K562 (cell line): ENCODE measurements around the gene MCC. TPM values are rescaled to one million over a fixed set of nuclear protein-coding genes. Genes with fewer than 3 reads are reported as not detected.

Source experiments
- ATAC-seq: fragments of 200-7000 bp; cut with Tn5 transposase; 3 replicates; pipeline ENCODE4 v1.9.1; 2020; ENCODE audit warnings: moderate library complexity
- BruUV-seq: library from RNA; stranded (reverse); fragments of 400-500 nt; replicated peaks from 2 replicates; lab custom pipeline; 2021; lab: Mats Ljungman, UMichigan
- CTCF ChIA-PET: fragments of 300-600 bp; formaldehyde crosslinking; extraction: SDS; loops from one replicate; lab custom pipeline; 2021; ENCODE audit warnings: low intra/inter-chr PET ratio; lab: Yijun Ruan, JAX
- POLR2A ChIA-PET: fragments of 300-600, 350-650 bp; sonication (Branson Sonifier 250); formaldehyde crosslinking; extraction: SDS; loops from one replicate; lab custom pipeline; 2021; ENCODE audit warnings: antibody characterized with exemption, inconsistent platforms; lab: Yijun Ruan, JAX
- DNase-seq, 4 experiments: peaks; one replicate each; pipeline versions ENCODE4 v3.0.0 to v3.0.0-alpha.2; 2011 to 2018; ENCODE audit warnings: low spot score in 3 of 4, mixed read lengths in 3 of 4; ENCODE audit errors: extremely low read depth in 1 of 4
- FAIRE-seq: peaks from 2 replicates; lab custom pipeline; 2011; peaks lifted over from hg19 to GRCh38; lab: Jason Lieb, UNC
- H2AFZ ChIP-seq: 2 replicates; pipeline ENCODE4 v1.6.0; 2011; ENCODE audit warnings: low read depth, low read length, control low read depth, inconsistent platforms
- H3K27ac ChIP-seq: fragments of 200-600 bp; 3 replicates; pipeline ENCODE4 v1.8.0; 2011; ENCODE audit warnings: low read depth, mild to moderate bottlenecking, control low read depth, inconsistent platforms, low read length, moderate library complexity, mixed read lengths; ENCODE audit errors: extremely low read depth
- H3K27me3 ChIP-seq, 2 experiments: fragments of 300-600 bp in 1 of 2; 2 replicates in 1 of 2; 3 replicates in 1 of 2; pipeline versions ENCODE4 v1.6.0 to v1.8.0; 2011; ENCODE audit warnings: inconsistent platforms in 2 of 2, low read length in 2 of 2, mild to moderate bottlenecking in 1 of 2, mixed read lengths in 1 of 2, moderate library complexity in 1 of 2; ENCODE audit not compliant: control insufficient read depth in 2 of 2, insufficient read depth in 2 of 2
- H3K36me3 ChIP-seq: fragments of 300-600 bp; 3 replicates; pipeline ENCODE4 v1.8.0; 2011; ENCODE audit warnings: mild to moderate bottlenecking, low read length, inconsistent platforms; ENCODE audit not compliant: control insufficient read depth, insufficient read depth
- H3K4me1 ChIP-seq, 2 experiments: fragments of 200-600 bp in 1 of 2; replicated peaks in 1 of 2; 2 replicates in 1 of 2; 3 replicates in 1 of 2; pipeline versions ENCODE4 v1.5.1 to v1.8.0; 2011; ENCODE audit warnings: inconsistent platforms in 2 of 2, low read length in 2 of 2, mild to moderate bottlenecking in 1 of 2, mixed read lengths in 1 of 2, moderate library complexity in 1 of 2; ENCODE audit not compliant: control insufficient read depth in 2 of 2, insufficient read depth in 2 of 2
- H3K4me2 ChIP-seq: 2 replicates; pipeline ENCODE4 v1.6.1; 2011; ENCODE audit warnings: low read length, control low read depth, inconsistent platforms, mixed read lengths; ENCODE audit not compliant: insufficient read depth
- H3K4me3 ChIP-seq: fragments of 200-600 bp; sonication (generic), shearing (Covaris generic); 2 replicates; pipeline ENCODE4 v1.5.1; 2016; ENCODE audit warnings: control low read depth, inconsistent platforms
- H3K79me2 ChIP-seq: fragments of 200-600 bp; 3 replicates; pipeline ENCODE4 v1.8.0; 2011; ENCODE audit warnings: low read length, inconsistent platforms; ENCODE audit not compliant: control insufficient read depth, insufficient read depth
- H3K9ac ChIP-seq, 2 experiments: 2 replicates each; pipeline versions ENCODE4 v1.6.0 to v1.6.1; 2011; ENCODE audit warnings: low read depth in 2 of 2, low read length in 2 of 2, control low read depth in 1 of 2, inconsistent platforms in 1 of 2, mild to moderate bottlenecking in 1 of 2, mixed read lengths in 1 of 2; ENCODE audit not compliant: insufficient read depth in 1 of 2
- H3K9me1 ChIP-seq: one replicate; pipeline ENCODE4 v1.6.0; 2011; ENCODE audit warnings: inconsistent platforms, mild to moderate bottlenecking, low read length, moderate library complexity; ENCODE audit not compliant: control insufficient read depth, insufficient read depth
- H3K9me3 ChIP-seq: replicated peaks from 2 replicates; pipeline ENCODE4 v1.5.1; 2011; ENCODE audit warnings: low read depth, low read length, inconsistent platforms; ENCODE audit not compliant: control insufficient read depth, insufficient read depth
- H4K20me1 ChIP-seq: replicated peaks from 2 replicates; pipeline ENCODE4 v1.6.1; 2011; ENCODE audit warnings: low read length, inconsistent platforms, mixed read lengths; ENCODE audit not compliant: control insufficient read depth, insufficient read depth
- CREB3 ChIP-seq: fragments of 450-650 bp; conservative IDR thresholded peaks from 2 replicates; pipeline ENCODE4 v1.6.1; 2016; ENCODE audit warnings: missing genetic modification characterization, low read depth, mild to moderate bottlenecking, missing compliant biosample characterization, moderate library complexity
- ELF4 ChIP-seq: fragments of 450-650 bp; formaldehyde crosslinking; IDR thresholded peaks from 2 replicates; pipeline ENCODE4 v1.4.0; 2022; ENCODE audit warnings: missing genetic modification characterization
- FOXK2 ChIP-seq, 2 experiments: fragments of 450-650 bp; IDR thresholded peaks in 1 of 2; conservative IDR thresholded peaks in 1 of 2; 2 replicates each; pipeline ENCODE4 v1.6.1; 2016; ENCODE audit warnings: low read depth in 2 of 2, mild to moderate bottlenecking in 1 of 2
- MYC ChIP-seq, 2 experiments: fragments of 250-450 bp in 1 of 2; sonication (Bioruptor Pico) in 1 of 2; IDR thresholded peaks; 2 replicates each; pipeline versions ENCODE4 v1.5.1 to v1.6.1; 2012 to 2021; ENCODE audit warnings: low read depth in 2 of 2, borderline replicate concordance in 1 of 2, improper control_type of control experiment in 1 of 2, low read length in 1 of 2, mild to moderate bottlenecking in 1 of 2, moderate library complexity in 1 of 2
- NCOA6 ChIP-seq: fragments of 450-650 bp; IDR thresholded peaks from 2 replicates; pipeline ENCODE4 v1.6.1; 2017; ENCODE audit warnings: mild to moderate bottlenecking
- ZNF518B ChIP-seq: fragments of 250-450 bp; sonication (Bioruptor Pico); IDR thresholded peaks from 2 replicates; pipeline ENCODE4 v1.5.0; 2021; ENCODE audit warnings: mild to moderate bottlenecking, moderate library complexity
- WGBS: fragments of 100-300 bp; shearing (Covaris generic); methylation state at CpG from one replicate; pipeline ENCODE4 v1.1.6; 2016; ENCODE audit warnings: low coverage, mixed read lengths; ENCODE audit not compliant: insufficient coverage; ENCODE audit errors: missing lambda C conversion rate; 5-methylcytosine and 5-hydroxymethylcytosine counted together
- in situ Hi-C: fragments of 300-500 bp; cut with MboI; formaldehyde crosslinking; loops from 4 replicates; pipeline ENCODE4 v1.15.0; 2018; ENCODE audit warnings: inconsistent platforms, mixed read lengths
- intact Hi-C: fragments of 100-400 bp; cut with micrococcal nuclease; formaldehyde crosslinking; loops from 2 replicates; pipeline ENCODE4 v1.14.2; 2022
- polyA plus RNA-seq, 8 experiments: library from polyadenylated mRNA; depleted of rRNA in 4 of 8; stranded (reverse) in 5 of 8; unstranded in 3 of 8; fragments of >200 nt; fragmentation: Nextera tagmentation in 2 of 8; fragmentation: Illumina TruSeq in 1 of 8; extraction: Ambion mirVana in 2 of 8; extraction: Trizol in 1 of 8; gene quantifications; 2 replicates each; pipeline versions ENCODE4 v1.2.1 to v1.2.3, GENCODE V29; 2011 to 2014; ENCODE audit warnings: inconsistent platforms in 1 of 8, missing spikeins in 1 of 8
- total RNA-seq, 7 experiments: library from RNA; depleted of rRNA in 6 of 7; stranded (reverse); fragments of >200 nt in 6 of 7; fragmentation: Illumina TruSeq in 2 of 7; extraction: Trizol in 2 of 7; gene quantifications; 2 replicates each; pipeline versions ENCODE4 v1.2.1 to v1.2.3, GENCODE V29; 2011 to 2021; ENCODE audit warnings: low replicate concordance in 1 of 7
- TF ChIP-seq, protein P1 (sequence below): fragments of 450-650 bp; IDR thresholded peaks from 2 replicates; pipeline ENCODE4 v1.6.1; 2016; ENCODE audit warnings: mild to moderate bottlenecking
- TF ChIP-seq, protein P2 (sequence below): fragments of 450-650 bp; IDR thresholded peaks from 2 replicates; pipeline ENCODE4 v1.6.1; 2016; ENCODE audit warnings: borderline replicate concordance

MCC gene
- total and polyA plus RNA-seq, 9 of the 15 experiments (the other 6 are each of a cell fraction or from before 2014, with no cell fraction given): 0.04 to 0.24 (median 0.06) TPM; not detected in 1

DNA sequence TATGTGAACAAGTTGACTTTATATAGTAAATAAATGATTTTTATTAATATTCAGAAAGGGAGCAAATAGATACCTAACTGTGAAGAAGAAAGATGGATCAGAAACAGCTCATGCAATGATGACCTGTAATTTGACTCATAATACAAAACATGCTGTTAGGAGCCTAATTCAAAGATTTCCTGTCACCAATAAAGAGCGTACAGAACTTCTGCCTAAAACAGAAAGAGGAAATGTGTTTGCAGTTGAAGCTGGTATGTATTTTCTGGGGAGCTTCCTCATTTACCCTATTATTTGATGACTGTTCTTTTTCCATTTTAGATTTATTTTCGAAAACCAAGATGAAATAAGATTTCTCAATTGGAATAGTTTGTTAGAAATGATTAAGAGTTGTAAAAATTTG lies 36.7 kb upstream of the MCC start:
- no peak for FAIRE-seq
- Histone ChIP-seq H3K27me3 (no peaks in the 10 kb centered on the region), H3K4me3 (no peak overlapping the region), H3K4me1 (no peaks in the 10 kb centered on the region), H4K20me1 (no peaks in the 10 kb centered on the region), H3K4me2 (no peak overlapping the region), H2AFZ (no peak overlapping the region), H3K9me3 (no peaks in the 10 kb centered on the region), H3K9me1 (no peaks in the 10 kb centered on the region), H3K79me2 (peaks cover 29% of the 10 kb centered on the region; the same call in 2 of the 3 replicates), H3K27ac (no peak overlapping the region), H3K9ac (no peak overlapping the region)
- CTCF ChIA-PET: no interaction called here
- POLR2A ChIA-PET: interaction anchor here (0.5 to 1.3 kb wide), 2 partner anchors 11 to 13 kb away, joined by 3 read pairs; partner anchors contain the start of gene YTHDC2
- no peak for DNase-seq
- in situ Hi-C loops: no loop called here
- 97% methylated on average over 2 of the region's 2 CpGs for WGBS
- no peak for TF ChIP-seq CREB3
- TF ChIP-seq FOXK2 (conservative IDR thresholded peaks at IDR 0.05 in 1 of 2, IDR thresholded peaks at IDR 0.05 in 1 of 2; ENCODE audit: low read depth in 2 of 2): no peak
- TF ChIP-seq, protein P1, sequence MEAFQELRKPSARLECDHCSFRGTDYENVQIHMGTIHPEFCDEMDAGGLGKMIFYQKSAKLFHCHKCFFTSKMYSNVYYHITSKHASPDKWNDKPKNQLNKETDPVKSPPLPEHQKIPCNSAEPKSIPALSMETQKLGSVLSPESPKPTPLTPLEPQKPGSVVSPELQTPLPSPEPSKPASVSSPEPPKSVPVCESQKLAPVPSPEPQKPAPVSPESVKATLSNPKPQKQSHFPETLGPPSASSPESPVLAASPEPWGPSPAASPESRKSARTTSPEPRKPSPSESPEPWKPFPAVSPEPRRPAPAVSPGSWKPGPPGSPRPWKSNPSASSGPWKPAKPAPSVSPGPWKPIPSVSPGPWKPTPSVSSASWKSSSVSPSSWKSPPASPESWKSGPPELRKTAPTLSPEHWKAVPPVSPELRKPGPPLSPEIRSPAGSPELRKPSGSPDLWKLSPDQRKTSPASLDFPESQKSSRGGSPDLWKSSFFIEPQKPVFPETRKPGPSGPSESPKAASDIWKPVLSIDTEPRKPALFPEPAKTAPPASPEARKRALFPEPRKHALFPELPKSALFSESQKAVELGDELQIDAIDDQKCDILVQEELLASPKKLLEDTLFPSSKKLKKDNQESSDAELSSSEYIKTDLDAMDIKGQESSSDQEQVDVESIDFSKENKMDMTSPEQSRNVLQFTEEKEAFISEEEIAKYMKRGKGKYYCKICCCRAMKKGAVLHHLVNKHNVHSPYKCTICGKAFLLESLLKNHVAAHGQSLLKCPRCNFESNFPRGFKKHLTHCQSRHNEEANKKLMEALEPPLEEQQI: no peak
- no peak for TF ChIP-seq NCOA6
- no peak for TF ChIP-seq MYC (IDR thresholded peaks at IDR 0.05; ENCODE audit: low read depth, low read length)
- TF ChIP-seq MYC (CRISPR knock-in tag; IDR thresholded peaks at IDR 0.05; ENCODE audit: borderline replicate concordance, low read depth): no peak
- TF ChIP-seq, protein P2, sequence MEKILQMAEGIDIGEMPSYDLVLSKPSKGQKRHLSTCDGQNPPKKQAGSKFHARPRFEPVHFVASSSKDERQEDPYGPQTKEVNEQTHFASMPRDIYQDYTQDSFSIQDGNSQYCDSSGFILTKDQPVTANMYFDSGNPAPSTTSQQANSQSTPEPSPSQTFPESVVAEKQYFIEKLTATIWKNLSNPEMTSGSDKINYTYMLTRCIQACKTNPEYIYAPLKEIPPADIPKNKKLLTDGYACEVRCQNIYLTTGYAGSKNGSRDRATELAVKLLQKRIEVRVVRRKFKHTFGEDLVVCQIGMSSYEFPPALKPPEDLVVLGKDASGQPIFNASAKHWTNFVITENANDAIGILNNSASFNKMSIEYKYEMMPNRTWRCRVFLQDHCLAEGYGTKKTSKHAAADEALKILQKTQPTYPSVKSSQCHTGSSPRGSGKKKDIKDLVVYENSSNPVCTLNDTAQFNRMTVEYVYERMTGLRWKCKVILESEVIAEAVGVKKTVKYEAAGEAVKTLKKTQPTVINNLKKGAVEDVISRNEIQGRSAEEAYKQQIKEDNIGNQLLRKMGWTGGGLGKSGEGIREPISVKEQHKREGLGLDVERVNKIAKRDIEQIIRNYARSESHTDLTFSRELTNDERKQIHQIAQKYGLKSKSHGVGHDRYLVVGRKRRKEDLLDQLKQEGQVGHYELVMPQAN: no peak
- TF ChIP-seq ELF4 (CRISPR knock-in tag): no peak
- TF ChIP-seq ZNF518B: no peak
- TF ChIP-seq, all 486 proteins: peak for 0
- no peak for ATAC-seq
- intact Hi-C loops: no loop called here
- peaks cover 22% of the 10 kb centered on the region; the same call in 2 of the 3 replicates for H3K36me3 ChIP-seq
- BruUV-seq: no TSS peak
